HepG2 (cell line): ENCODE measurements around the gene ARL4C.

Experiments used
- BHLHE40 ChIP-seq: IDR thresholded peaks from 2 replicates; pipeline ENCODE4 v1.6.1; 2011; ENCODE audit warnings: low read length, improper control_type of control experiment
- CBX5 ChIP-seq: sonication (generic); formaldehyde crosslinking; IDR thresholded peaks from 2 replicates; pipeline ENCODE4 v1.4.0; 2020; ENCODE audit warnings: missing genetic modification reagents, borderline replicate concordance
- CTCF ChIP-seq: sonication (generic); formaldehyde crosslinking; IDR thresholded peaks from 2 replicates; pipeline ENCODE4 v1.5.0; 2020; ENCODE audit warnings: mild to moderate bottlenecking, missing genetic modification reagents, moderate library complexity
- HNF4G ChIP-seq, 2 experiments: sonication (generic) in 1 of 2; formaldehyde crosslinking in 1 of 2; IDR thresholded peaks; 2 replicates each; pipeline versions ENCODE4 v1.4.0 to v1.6.1; 2011 to 2020; ENCODE audit warnings: borderline replicate concordance in 2 of 2, low read depth in 2 of 2, mild to moderate bottlenecking in 2 of 2, low read length in 1 of 2, missing genetic modification reagents in 1 of 2, moderate library complexity in 1 of 2
- JUNB ChIP-seq: sonication (generic); formaldehyde crosslinking; IDR thresholded peaks from 2 replicates; pipeline ENCODE4 v1.8.0; 2022; ENCODE audit warnings: missing genetic modification reagents, mild to moderate bottlenecking, borderline replicate concordance
- MYC ChIP-seq: sonication (generic); formaldehyde crosslinking; IDR thresholded peaks from 2 replicates; pipeline ENCODE4 v1.9.0; 2021; ENCODE audit warnings: missing genetic modification reagents, borderline replicate concordance
- POLR2A ChIP-seq, 2 experiments: IDR thresholded peaks; 2 replicates each; pipeline ENCODE4 v1.6.1; 2011; ENCODE audit warnings: low read depth in 2 of 2, low read length in 2 of 2, mild to moderate bottlenecking in 1 of 2, moderate library complexity in 1 of 2; ENCODE audit not compliant: insufficient read depth in 1 of 2
- RARA ChIP-seq: IDR thresholded peaks from 2 replicates; pipeline ENCODE4 v1.6.1; 2016; ENCODE audit warnings: missing genetic modification reagents, missing compliant biosample characterization
- SOX13 ChIP-seq, 3 experiments: fragments of 450-650 bp in 1 of 3; sonication (generic) in 1 of 3; formaldehyde crosslinking in 1 of 3; IDR thresholded peaks in 2 of 3; conservative IDR thresholded peaks in 1 of 3; 2 replicates each; pipeline versions ENCODE4 v1.5.0 to v1.6.1; 2016 to 2020; ENCODE audit warnings: antibody characterized with exemption in 1 of 3, mild to moderate bottlenecking in 1 of 3, missing compliant biosample characterization in 1 of 3, missing genetic modification reagents in 1 of 3, moderate library complexity in 1 of 3
- TAF1 ChIP-seq: sonication (generic); formaldehyde crosslinking; IDR thresholded peaks from 2 replicates; pipeline ENCODE4 v1.4.0; 2020; ENCODE audit warnings: missing genetic modification reagents
- TP53 ChIP-seq: sonication (generic); formaldehyde crosslinking; conservative IDR thresholded peaks from 2 replicates; pipeline ENCODE4 v1.4.0; 2020; ENCODE audit warnings: missing genetic modification reagents
- ZNF501 ChIP-seq: sonication (generic); formaldehyde crosslinking; IDR thresholded peaks from 2 replicates; pipeline ENCODE4 v1.5.1; 2020; ENCODE audit warnings: mild to moderate bottlenecking, moderate library complexity, missing genetic modification reagents
- ZNF577 ChIP-seq: sonication (generic); formaldehyde crosslinking; IDR thresholded peaks from 2 replicates; pipeline ENCODE4 v1.4.0; 2020; ENCODE audit warnings: mild to moderate bottlenecking, low read depth, missing genetic modification reagents, borderline replicate concordance
- TF ChIP-seq, protein P1 (sequence below): sonication (generic); formaldehyde crosslinking; IDR thresholded peaks from 2 replicates; pipeline ENCODE4 v1.4.0; 2020; ENCODE audit warnings: missing genetic modification reagents

GRCh38 chr2:234496835-234497593, at the start of gene ARL4C:
- TF ChIP-seq, protein P1, sequence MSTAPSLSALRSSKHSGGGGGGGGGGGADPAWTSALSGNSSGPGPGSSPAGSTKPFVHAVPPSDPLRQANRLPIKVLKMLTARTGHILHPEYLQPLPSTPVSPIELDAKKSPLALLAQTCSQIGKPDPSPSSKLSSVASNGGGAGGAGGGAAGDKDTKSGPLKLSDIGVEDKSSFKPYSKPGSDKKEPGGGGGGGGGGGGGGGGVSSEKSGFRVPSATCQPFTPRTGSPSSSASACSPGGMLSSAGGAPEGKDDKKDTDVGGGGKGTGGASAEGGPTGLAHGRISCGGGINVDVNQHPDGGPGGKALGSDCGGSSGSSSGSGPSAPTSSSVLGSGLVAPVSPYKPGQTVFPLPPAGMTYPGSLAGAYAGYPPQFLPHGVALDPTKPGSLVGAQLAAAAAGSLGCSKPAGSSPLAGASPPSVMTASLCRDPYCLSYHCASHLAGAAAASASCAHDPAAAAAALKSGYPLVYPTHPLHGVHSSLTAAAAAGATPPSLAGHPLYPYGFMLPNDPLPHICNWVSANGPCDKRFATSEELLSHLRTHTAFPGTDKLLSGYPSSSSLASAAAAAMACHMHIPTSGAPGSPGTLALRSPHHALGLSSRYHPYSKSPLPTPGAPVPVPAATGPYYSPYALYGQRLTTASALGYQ (CRISPR knock-in tag): no peak
- TF ChIP-seq CTCF (0 out of 2 replicates have a peak, but pooled peaks have one; percentile 12), SOX13 (IDR thresholded peaks at IDR 0.05) (no peak), SOX13 (CRISPR knock-in tag; conservative IDR thresholded peaks at IDR 0.05 in 1 of 2, IDR thresholded peaks at IDR 0.05 in 1 of 2) (no peak), ZNF501 (CRISPR knock-in tag) (no peak), CBX5 (CRISPR knock-in tag) (no peak), JUNB (CRISPR knock-in tag) (no peak), HNF4G (IDR thresholded peaks at IDR 0.05; ENCODE audit: borderline replicate concordance, low read depth, low read length) (no peak), HNF4G (CRISPR knock-in tag; IDR thresholded peaks at IDR 0.05; ENCODE audit: borderline replicate concordance, low read depth) (no peak), TAF1 (CRISPR knock-in tag) (no peak), POLR2A (IDR thresholded peaks at IDR 0.05; ENCODE audit: insufficient read depth in 1 of 2, low read depth in 2 of 2, low read length in 2 of 2) (no peak), BHLHE40 (no peak), MYC (CRISPR knock-in tag) (no peak), ZNF577 (CRISPR knock-in tag) (no peak), RARA (CRISPR knock-in tag) (no peak), TP53 (CRISPR knock-in tag) (no peak)
